Common myeloid progenitor, CD34-positive (primary cell): ENCODE measurements around the gene PRRT4.
A peak's percentile ranks its signal among the peaks of the same experiment; 100 is the strongest.

ENCODE experiments used
- CTCF ChIA-PET: fragments of 350-600 bp; sonication (Branson Sonifier 250); formaldehyde crosslinking; loops from one replicate; lab custom pipeline; 2021; ENCODE audit warnings: antibody characterized with exemption; lab: Charles Lee
- POLR2A ChIA-PET: fragments of 350-600 bp; sonication (Branson Sonifier 250); formaldehyde crosslinking; loops from one replicate; lab custom pipeline; 2021; ENCODE audit warnings: antibody characterized with exemption; lab: Charles Lee
- DNase-seq, 3 donors: peaks; one replicate each; pipeline versions ENCODE4 v3.0.0 to v3.0.0-alpha.2; 2013
- H3K27ac ChIP-seq, 2 experiments: 1 replicate in 1 of 2; 2 replicates in 1 of 2; pipeline ENCODE4 v1.7.0; 2013; ENCODE audit warnings: inconsistent platforms in 2 of 2, low read length in 2 of 2, mild to moderate bottlenecking in 2 of 2, low read depth in 1 of 2, moderate library complexity in 1 of 2; ENCODE audit not compliant: severe bottlenecking in 2 of 2, insufficient read depth in 1 of 2, poor library complexity in 1 of 2
- H3K27me3 ChIP-seq, 5 experiments: replicated peaks in 2 of 5; 1 replicate in 3 of 5; 2 replicates in 2 of 5; pipeline versions ENCODE4 v1.6.1 to v1.7.0; 2013; ENCODE audit warnings: low read length in 4 of 5, mild to moderate bottlenecking in 2 of 5, moderate library complexity in 2 of 5, inconsistent platforms in 1 of 5; ENCODE audit not compliant: insufficient read depth in 5 of 5, control insufficient read depth in 4 of 5
- H3K36me3 ChIP-seq, 4 experiments: 1 replicate in 2 of 4; 2 replicates in 2 of 4; pipeline versions ENCODE4 v1.6.1 to v1.7.0; 2013; ENCODE audit warnings: low read length in 3 of 4, control low read depth in 1 of 4, mild to moderate bottlenecking in 1 of 4; ENCODE audit not compliant: control insufficient read depth in 4 of 4, insufficient read depth in 4 of 4
- H3K4me1 ChIP-seq, 4 experiments: 1 replicate in 3 of 4; 2 replicates in 1 of 4; pipeline versions ENCODE4 v1.6.1 to v1.7.1; 2013; ENCODE audit warnings: low read length in 3 of 4, mild to moderate bottlenecking in 3 of 4, control low read depth in 1 of 4, inconsistent platforms in 1 of 4, moderate library complexity in 1 of 4; ENCODE audit not compliant: control insufficient read depth in 4 of 4, insufficient read depth in 4 of 4; ENCODE audit errors: control extremely low read depth in 1 of 4
- H3K4me3 ChIP-seq, 7 experiments: 1 replicate in 4 of 7; 2 replicates in 3 of 7; pipeline versions ENCODE4 v1.5.1 to v1.7.0; 2013; ENCODE audit warnings: mild to moderate bottlenecking in 7 of 7, low read length in 6 of 7, moderate library complexity in 6 of 7, inconsistent platforms in 2 of 7, low read depth in 2 of 7, control low read depth in 1 of 7; ENCODE audit not compliant: insufficient read depth in 4 of 7, control insufficient read depth in 1 of 7; ENCODE audit errors: extremely low read depth in 1 of 7
- H3K9me3 ChIP-seq, 5 experiments: 1 replicate in 4 of 5; 2 replicates in 1 of 5; pipeline versions ENCODE4 v1.6.1 to v1.7.1; 2013; ENCODE audit warnings: low read length in 4 of 5, mild to moderate bottlenecking in 2 of 5, inconsistent platforms in 1 of 5, low read depth in 1 of 5, moderate library complexity in 1 of 5; ENCODE audit not compliant: control insufficient read depth in 4 of 5, insufficient read depth in 2 of 5; ENCODE audit errors: control extremely low read depth in 1 of 5
- WGBS: methylation state at CpG from one replicate; pipeline ENCODE4 v1.1.5; 2013; ENCODE audit not compliant: insufficient coverage; 5-methylcytosine and 5-hydroxymethylcytosine counted together

PRRT4 gene

DNA sequence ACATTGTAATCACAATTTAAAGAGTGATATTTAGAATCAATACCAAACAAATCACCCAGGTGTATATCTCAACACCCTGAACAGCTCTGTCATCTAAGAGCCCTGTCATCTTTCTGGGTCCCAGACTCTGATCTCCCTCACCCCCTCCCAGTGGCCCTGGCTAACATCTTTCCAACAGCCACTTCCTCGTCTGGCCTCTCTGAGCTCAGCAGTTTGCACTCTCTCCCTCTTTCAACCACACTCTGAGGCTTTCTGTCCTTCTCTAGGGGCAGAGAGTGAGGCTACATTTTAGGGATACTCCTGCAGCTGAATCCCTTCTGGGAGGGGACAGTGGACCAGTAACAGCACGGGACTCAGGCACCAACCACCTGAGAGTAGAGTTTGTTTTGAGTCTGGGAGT, 17.1 kb upstream of the PRRT4 start:
- peaks cover 0 to 6% (median 5%) of the 10 kb centered on the region in 4 experiments for H3K4me1 ChIP-seq
- H3K36me3 ChIP-seq, result no peaks in the 10 kb centered on the region
- H3K27me3 ChIP-seq, result no peaks in the 10 kb centered on the region
- no peak overlapping the region for H3K27ac ChIP-seq
- POLR2A ChIA-PET, result no interaction called here
- no peaks in the 10 kb centered on the region for H3K9me3 ChIP-seq
- CTCF ChIA-PET, result interaction anchor here (0.7 to 67.2 kb wide), 4 partner anchors 7 to 56 kb away, joined by 3 to 1829 read pairs (median 1134); partner anchors contain the start of genes IMPDH1, PRRT4 and RBM28
- 42% methylated on average over 2 of the region's 2 CpGs for WGBS
- no peak overlapping the region for H3K4me3 ChIP-seq
- DNase-seq, result peak in 1 of 3 donors; percentile 37

DNA sequence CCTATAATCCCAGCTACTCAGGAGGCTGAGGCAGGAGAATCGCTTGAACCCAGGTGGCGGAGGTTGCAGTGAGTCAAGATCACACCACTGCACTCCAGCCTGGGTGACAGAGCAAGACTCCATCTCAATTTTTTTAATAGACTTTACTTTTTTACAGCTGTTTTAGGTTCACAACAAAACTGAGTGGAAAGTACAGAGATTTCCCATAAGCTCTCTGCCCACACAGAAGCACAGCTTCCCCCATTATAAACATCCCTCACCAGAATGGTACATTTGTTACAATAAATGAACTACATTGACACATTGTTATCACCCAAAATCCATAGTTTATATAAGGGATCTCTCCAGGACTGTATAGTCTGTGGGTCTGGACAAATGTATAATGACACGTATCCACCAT, 14.6 kb upstream of the PRRT4 start:
- POLR2A ChIA-PET, result no interaction called here
- Histone ChIP-seq H3K4me3 (no peak overlapping the region), H3K27ac (no peak overlapping the region), H3K9me3 (no peaks in the 10 kb centered on the region), H3K4me1 (peaks cover 0 to 6% (median 5%) of the 10 kb centered on the region in 4 experiments), H3K27me3 (no peaks in the 10 kb centered on the region), H3K36me3 (no peaks in the 10 kb centered on the region)
- DNase-seq, result no peak
- CTCF ChIA-PET, result interaction anchor here (20.7 to 67.2 kb wide), 3 partner anchors 10 to 33 kb away, joined by 440 to 1829 read pairs (median 1829); partner anchors contain the start of genes IMPDH1, PRRT4 and RBM28
- 90% methylated on average over 3 of the region's 3 CpGs for WGBS

GRCh38 chr7:128374041-128374440, 12.6 kb upstream of the PRRT4 start:
- no peak for DNase-seq
- Histone ChIP-seq H3K27me3 (no peaks in the 10 kb centered on the region), H3K4me1 (peaks cover 0 to 5% (median 4%) of the 10 kb centered on the region in 4 experiments), H3K27ac (no peak overlapping the region), H3K4me3 (no peak overlapping the region), H3K36me3 (no peaks in the 10 kb centered on the region), H3K9me3 (no peaks in the 10 kb centered on the region)
- CTCF ChIA-PET, result interaction anchor here (1.3 to 67.2 kb wide), 6 partner anchors 12 to 86 kb away, joined by 4 to 1829 read pairs (median 10); partner anchors contain the start of gene IMPDH1
- WGBS, result 100% methylated on average over 1 of the region's 1 CpG
- POLR2A ChIA-PET, result interaction anchor here (1.6 kb wide), 1 partner anchor 13 kb away, joined by 4 read pairs; the partner anchor contains the start of gene PRRT4

DNA sequence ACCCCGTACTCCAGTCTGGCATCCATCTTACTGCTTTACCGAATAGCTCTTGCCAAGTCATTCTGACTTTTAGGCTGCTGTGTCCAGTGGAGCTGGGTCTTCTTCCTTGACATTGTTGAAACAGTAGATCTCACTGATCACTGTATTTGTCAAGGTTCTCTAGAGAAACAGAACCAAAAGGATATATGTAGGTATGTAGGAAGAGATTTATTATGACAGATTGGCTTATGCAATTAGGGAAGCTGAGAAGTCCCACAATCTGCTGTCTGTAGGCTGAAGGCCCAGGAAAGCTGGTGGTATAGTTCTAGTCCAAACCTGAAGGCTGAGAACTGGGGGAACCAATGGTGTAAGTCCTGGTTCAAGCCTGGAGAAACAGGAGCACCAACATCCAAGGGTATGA, 12.1 kb upstream of the PRRT4 start:
- H3K36me3 ChIP-seq, result no peaks in the 10 kb centered on the region
- peaks cover 0 to under 1% (median under 1%) of the 10 kb centered on the region in 4 experiments for H3K4me1 ChIP-seq
- ChIA-PET POLR2A (interaction anchor here (1.6 kb wide), 1 partner anchor 12 kb away, joined by 4 read pairs; the partner anchor contains the start of gene PRRT4), CTCF (interaction anchor here (0.9 to 67.2 kb wide), 8 partner anchors 11 to 86 kb away, joined by 3 to 1829 read pairs (median 6); partner anchors contain the start of gene IMPDH1)
- H3K27me3 ChIP-seq, result no peaks in the 10 kb centered on the region
- no peak overlapping the region for H3K27ac ChIP-seq
- no peaks in the 10 kb centered on the region for H3K9me3 ChIP-seq
- no peak overlapping the region for H3K4me3 ChIP-seq
- 94% methylated on average over 2 of the region's 2 CpGs for WGBS
- no peak for DNase-seq

- ChIA-PET CTCF (interaction anchor here (67.2 kb wide), 1 partner anchor 39 kb away, joined by 1829 read pairs; the partner anchor contains the start of gene IMPDH1), POLR2A (no interaction called here)
- WGBS, result no CpG with 5 or more reads among the region's 4 CpGs
- Histone ChIP-seq H3K4me1 (no peaks in the 10 kb centered on the region), H3K4me3 (no peak overlapping the region), H3K9me3 (no peaks in the 10 kb centered on the region), H3K27ac (no peak overlapping the region), H3K36me3 (no peaks in the 10 kb centered on the region), H3K27me3 (peaks cover 0 to 6% (median 0%) of the 10 kb centered on the region in 5 experiments)
- DNase-seq, result no peak
Measured at GRCh38 chr7:128370491-128370890, 9.0 kb upstream of the PRRT4 start.

- Histone ChIP-seq H3K4me3 (no peak overlapping the region), H3K36me3 (no peaks in the 10 kb centered on the region), H3K27me3 (peaks cover 8 to 33% (median 22%) of the 10 kb centered on the region in 5 experiments), H3K4me1 (peaks cover 0 to 2% (median 2%) of the 10 kb centered on the region in 4 experiments), H3K9me3 (no peaks in the 10 kb centered on the region), H3K27ac (no peak overlapping the region)
- CTCF ChIA-PET, result interaction anchor here (0.9 to 67.2 kb wide), 3 partner anchors 12 to 42 kb away, joined by 3 to 1829 read pairs (median 6); partner anchors contain the start of gene IMPDH1
- DNase-seq, result no peak
- POLR2A ChIA-PET, result no interaction called here
Measured at GRCh38 chr7:128366986-128367385, 5.5 kb upstream of the PRRT4 start.

GRCh38 chr7:128366300-128366699, 4.8 kb upstream of the PRRT4 start:
- ChIA-PET CTCF (interaction anchor here (0.9 to 67.2 kb wide), 3 partner anchors 11 to 43 kb away, joined by 3 to 1829 read pairs (median 6); partner anchors contain the start of gene IMPDH1), POLR2A (no interaction called here)
- DNase-seq, result no peak
- no peaks in the 10 kb centered on the region for H3K36me3 ChIP-seq
- peaks cover 8 to 37% (median 23%) of the 10 kb centered on the region in 5 experiments for H3K27me3 ChIP-seq
- H3K4me3 ChIP-seq, result no peak overlapping the region
- 43% methylated on average over 1 of the region's 1 CpG for WGBS
- H3K27ac ChIP-seq, result no peak overlapping the region
- H3K9me3 ChIP-seq, result no peaks in the 10 kb centered on the region
- H3K4me1 ChIP-seq, result peaks cover 0 to 9% (median 7%) of the 10 kb centered on the region in 4 experiments
